Measurements from ENCODE around the gene POLR3H.
"Not testable (repeated sequence)": the region's sequence is repeated elsewhere in the genome, so short reads cannot be mapped to it uniquely, and the experiment has no call there.

Gene POLR3H

GRCh38 chr22:41565403-41566054 lies 21.3 kb upstream of the POLR3H start:
- DNase-seq (ENCODE audit: insufficient read length, low spot score) (no peak), FAIRE-seq (no peak)

DNA sequence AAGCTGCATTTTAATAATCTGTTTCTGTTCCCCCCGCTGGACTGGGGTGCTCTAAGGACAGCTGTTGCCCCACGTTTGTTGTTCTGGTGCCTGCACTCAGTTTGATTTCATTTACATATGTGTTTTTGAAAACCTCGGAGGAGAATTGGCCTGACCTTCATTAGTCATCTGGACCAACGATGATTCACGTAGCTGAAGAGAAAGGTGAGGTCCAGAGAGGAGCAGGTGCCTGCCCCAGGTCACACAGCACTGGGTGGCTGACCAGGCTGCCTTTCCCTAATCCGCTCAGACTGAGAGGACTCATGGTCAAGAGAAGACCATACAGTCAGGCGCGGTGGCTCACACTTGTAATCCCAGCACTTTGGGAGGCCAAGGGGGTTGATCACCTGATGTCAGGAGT lies 20.3 kb upstream of the POLR3H start:
- FAIRE-seq (no peak), DNase-seq (ENCODE audit: insufficient read length, low spot score) (no peak)

DNA sequence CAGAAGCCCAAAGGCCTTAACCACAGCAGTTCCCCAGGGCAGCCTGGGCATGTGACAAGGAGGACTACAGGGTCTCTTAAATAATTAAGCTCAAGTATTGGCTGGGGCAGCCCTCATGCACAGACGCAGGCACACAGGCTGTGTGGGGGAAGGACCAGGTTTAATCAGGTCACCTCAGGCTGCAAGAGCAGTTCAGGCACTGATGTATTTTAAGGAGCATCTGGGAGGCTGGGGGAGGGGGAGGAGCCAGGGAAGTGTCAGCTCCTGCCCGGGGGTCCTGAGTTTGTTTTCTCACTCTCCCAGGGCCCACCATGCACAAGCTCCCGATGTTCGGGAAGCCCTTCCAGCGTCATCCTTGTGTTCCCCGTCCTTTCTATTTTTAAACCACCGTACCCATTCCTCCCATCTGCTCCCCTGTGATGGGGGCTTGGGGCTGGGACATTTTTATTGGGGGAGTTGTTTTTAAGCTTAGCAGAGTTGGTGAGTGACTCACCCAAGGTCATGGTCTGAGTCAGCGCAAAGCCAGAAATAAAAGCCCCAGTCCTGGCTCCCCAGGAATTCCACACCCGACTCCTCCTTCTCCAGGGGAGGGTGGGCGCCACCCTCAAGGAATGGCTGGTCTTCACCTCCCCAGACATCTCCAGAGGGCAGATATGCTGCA lies 18.9 kb upstream of the POLR3H start:
- DNase-seq (ENCODE audit: insufficient read length, low spot score): no peak
- FAIRE-seq: no peak

- FAIRE-seq (no peak), DNase-seq (ENCODE audit: insufficient read length, low spot score) (no peak)
Observed at GRCh38 chr22:41562461-41562860, 18.2 kb upstream of the POLR3H start.

DNA sequence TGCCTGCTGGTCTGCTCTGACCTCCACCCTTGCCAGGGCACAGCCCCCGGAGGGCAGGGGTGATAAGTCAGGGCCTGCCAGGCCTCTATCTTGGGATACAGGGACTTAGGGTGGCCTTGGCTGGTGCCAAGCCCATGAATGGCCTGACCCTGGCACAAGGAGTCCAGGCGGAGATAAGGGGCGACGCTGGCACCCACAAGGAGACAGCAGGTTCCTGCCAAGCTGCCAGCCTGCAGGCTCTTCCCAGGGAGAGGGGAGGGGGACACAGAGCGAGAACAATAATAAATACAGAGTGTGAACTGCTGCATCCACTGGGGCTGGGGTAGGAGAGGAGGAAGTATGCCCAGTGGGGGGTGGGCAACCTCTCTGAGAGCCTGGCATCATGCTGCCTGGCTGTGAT lies 17.5 kb upstream of the POLR3H start:
- no peak for FAIRE-seq
- DNase-seq (ENCODE audit: insufficient read length, low spot score): no peak

DNA sequence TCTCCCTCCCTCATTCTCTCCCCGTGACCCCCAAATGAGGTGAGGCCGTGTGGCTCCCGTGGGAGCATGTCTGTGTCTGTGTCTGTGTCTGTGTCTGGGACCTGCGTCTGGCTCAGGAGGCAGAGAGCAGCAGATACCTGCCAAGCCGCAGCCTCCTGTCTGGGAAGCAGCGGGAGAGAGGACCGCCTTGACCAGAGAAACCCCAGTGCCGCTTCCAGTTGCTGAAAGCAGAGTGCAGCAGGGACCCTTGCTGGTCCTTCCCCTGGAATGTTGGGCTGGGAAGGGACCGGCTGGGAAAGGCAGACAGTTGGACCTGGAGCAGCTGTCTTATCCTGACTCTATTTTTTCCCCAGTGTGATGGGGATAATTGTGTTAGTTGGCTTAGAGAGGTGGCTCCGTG lies 17.1 kb upstream of the POLR3H start:
- DNase-seq (ENCODE audit: insufficient read length, low spot score) (no peak), FAIRE-seq (no peak)

GRCh38 chr22:41560095-41560471 lies 15.8 kb upstream of the POLR3H start:
- DNase-seq (ENCODE audit: insufficient read length, low spot score): no peak
- FAIRE-seq: no peak

DNA sequence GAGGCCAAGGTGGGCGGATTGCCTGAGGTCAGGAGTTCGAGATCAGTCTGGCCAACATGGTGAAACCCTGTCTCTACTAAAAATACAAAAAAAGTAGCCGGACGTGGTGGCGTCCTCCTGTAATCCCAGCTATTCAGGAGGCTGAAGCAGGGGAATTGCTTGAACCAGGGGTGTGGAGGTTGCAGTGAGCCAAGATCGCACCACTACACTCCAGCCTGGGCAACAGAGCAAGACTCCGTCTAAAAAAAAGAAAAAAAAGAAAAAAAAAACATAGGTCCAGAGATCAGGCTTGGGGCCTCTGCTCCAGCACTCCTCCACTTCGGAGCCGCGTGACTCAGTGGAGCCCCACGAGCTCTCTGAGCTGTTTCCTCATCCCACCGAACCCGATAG lies 14.0 kb upstream of the POLR3H start:
- FAIRE-seq: not testable (repeated sequence)

DNA sequence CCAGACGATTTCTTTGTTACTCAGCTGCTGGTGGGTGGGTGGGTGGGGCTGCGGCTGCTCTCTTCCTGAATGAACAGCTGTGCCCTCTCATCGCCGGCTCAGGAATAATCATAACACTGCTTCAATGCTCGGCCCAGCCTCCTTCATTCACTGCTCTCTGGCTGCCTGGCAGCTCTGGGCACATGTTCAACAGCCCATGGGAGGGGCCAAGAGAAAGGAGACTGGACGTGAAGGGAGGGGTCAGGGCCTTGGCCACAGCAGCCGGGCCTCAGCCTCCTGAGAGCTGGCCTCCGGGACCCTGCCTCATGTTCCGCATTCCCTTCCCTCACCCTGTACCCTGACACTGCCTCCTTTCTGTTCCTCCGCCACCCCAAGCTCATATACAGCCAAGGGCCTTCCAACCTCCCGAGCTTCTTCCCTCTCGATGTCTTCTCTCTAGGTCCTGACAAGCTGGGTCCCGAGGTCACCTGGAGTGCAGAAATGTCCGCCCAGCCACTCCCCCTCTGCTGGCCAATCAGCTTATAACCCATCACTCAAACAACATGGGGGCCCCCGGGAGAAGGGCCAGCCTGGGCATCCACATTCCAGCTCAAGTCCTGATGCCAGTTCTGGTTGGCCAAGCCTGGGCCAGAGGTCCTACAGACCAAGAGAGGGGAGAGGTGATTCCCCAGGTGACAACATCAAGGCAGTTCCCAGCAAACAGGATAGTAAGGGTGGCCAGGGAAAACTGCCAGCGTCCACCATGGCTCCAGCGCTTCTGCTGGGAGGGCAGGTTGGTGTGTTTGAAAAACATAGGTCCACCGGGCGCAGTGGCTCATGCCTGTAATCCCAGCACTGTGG lies 13.4 kb upstream of the POLR3H start:
- no peak for FAIRE-seq
- DNase-seq (ENCODE audit: insufficient read length, low spot score): no peak

More for the DNA sequence above, 14.0 kb upstream of the POLR3H start:
- DNase-seq (ENCODE audit: insufficient read length, low spot score): not testable (repeated sequence)

DNA sequence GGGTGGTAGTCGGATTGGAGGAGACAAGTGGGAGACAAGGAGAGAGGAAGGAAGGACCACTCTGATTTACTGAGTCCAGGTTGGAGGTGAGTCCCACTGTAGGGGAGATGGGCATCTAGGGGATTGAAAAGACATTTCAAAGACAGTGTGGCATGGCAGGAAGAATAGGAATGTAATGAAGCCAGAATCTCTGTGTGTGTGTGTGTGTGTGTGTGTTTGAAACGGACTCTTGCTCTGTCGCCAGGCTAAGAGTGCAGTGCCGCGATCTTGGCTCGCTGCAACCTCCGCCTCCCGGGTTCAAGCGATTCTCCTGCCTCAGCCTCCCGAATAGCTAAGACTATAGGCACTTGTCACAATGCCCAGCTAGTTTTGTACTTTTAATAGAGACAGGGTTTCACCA lies 12.3 kb upstream of the POLR3H start:
- FAIRE-seq (no peak), DNase-seq (ENCODE audit: insufficient read length, low spot score) (no peak)

DNA sequence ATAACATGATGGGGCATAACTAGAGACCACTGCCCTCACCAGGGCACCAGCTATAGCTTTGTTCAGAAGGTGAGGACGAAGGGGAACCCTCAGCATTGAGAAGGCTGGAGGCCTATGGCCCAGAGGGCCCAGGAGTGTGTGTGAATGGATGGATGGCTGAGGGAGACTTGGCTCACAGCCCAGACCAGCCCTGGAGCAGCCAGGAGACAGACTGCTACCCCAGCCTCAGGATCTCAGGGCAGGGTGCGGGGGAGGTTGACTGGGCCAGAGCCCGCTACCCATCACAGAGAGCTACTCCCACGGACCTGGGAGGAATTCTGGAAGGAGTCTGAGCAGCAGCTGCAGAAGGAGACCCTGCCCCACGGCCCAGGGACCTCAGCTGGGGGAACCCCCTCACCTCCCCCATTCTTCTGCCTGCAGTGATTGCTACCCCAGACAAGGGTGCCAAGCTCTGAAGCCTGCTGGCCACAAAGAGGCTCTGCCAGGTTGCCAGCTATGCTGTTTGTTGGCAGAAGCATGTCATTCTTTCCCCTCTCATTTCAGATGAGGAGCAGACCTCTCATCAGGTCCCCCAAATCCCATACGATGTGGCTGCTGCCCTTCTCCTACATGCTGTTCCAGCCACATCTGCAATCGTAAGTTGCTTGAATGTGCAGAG lies 11.2 kb upstream of the POLR3H start:
- FAIRE-seq: no peak
- DNase-seq (ENCODE audit: insufficient read length, low spot score): no peak

DNA sequence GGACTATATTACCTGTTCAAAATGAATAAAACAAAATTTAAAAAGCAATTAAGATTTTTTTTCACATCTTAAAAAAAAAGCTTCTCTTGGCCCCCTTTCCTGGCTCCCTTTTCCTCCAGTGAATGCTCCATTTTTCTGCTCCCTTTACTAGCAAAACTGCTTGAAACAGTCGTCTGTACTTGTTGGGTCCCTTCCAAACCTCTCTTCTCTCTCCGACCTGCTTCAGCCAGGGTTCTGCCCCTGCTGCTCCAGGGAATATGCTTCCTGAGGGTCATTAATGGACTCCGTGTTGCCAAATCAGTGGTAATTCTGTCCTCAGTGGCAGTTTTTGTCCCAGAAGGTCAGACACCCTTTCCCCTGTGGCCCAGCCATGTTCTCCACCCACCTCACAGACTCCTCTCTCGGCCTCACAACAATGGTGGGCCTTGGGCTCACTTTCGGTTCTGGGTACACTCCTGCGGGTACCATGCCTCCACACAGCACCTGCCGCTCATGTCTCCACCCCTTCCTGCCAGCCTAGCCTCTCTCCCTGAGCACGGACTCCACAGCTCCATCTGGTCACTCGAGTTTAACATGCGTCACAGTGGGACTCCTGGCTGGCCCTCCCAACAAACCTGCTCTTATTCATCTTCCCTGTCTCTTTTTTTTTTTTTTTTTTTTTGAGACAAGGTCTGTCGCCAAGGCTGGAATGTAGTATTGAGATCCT lies 7.8 kb upstream of the POLR3H start:
- FAIRE-seq: no peak
- DNase-seq (ENCODE audit: insufficient read length, low spot score): no peak

- no peak for DNase-seq (ENCODE audit: insufficient read length, low spot score)
- no peak for FAIRE-seq
Observed at GRCh38 chr22:41550952-41551491, 6.8 kb upstream of the POLR3H start.

DNA sequence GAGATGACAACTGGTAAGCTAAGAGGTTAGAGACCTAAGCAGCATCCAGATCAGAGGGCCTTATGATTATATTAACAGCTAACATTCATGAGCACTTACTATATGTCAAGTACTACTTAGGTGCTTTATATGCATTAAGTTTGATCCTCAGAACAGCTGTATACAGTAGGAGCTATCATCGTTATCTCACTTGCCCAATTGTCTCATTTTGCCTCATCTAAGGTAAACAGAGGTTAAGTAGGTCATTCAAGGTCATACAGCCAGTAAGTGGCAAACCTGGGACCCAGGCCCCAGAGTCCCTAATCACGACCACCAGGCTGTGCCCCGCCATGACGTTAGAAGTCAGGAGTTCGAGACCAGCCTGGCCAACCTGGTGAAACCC lies 4.6 kb upstream of the POLR3H start:
- DNase-seq (ENCODE audit: insufficient read length, low spot score) (no peak), FAIRE-seq (no peak)

GRCh38 chr22:41544671-41545476 lies 604 bp upstream of the POLR3H start:
- DNase-seq (ENCODE audit: insufficient read length, low spot score) (no peak), FAIRE-seq (peak; percentile 11)

DNA sequence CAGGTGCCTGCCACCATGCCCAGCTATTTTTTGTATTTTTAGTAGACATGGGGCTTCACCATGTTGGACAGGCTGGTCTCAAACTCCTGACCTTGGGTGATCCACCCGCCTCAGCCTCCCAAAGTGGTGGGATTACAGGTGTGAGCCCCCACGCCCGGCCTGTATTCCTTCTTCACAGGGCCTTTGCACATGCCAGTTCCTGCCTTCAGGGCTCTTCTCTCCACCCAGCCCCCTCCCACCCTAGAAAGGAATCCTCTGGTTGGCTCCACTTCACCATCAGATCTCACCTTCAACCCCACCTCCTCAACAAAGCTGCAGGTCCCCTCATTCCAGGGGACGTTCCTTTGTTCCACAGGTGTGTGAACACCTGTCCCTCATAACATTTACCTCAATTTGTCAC lies 2.0 kb downstream of the POLR3H start:
- FAIRE-seq (no peak), DNase-seq (ENCODE audit: insufficient read length, low spot score) (no peak)

- DNase-seq (ENCODE audit: insufficient read length, low spot score) (no peak), FAIRE-seq (no peak)
Observed at GRCh38 chr22:41541484-41541883, 2.8 kb downstream of the POLR3H start.

DNA sequence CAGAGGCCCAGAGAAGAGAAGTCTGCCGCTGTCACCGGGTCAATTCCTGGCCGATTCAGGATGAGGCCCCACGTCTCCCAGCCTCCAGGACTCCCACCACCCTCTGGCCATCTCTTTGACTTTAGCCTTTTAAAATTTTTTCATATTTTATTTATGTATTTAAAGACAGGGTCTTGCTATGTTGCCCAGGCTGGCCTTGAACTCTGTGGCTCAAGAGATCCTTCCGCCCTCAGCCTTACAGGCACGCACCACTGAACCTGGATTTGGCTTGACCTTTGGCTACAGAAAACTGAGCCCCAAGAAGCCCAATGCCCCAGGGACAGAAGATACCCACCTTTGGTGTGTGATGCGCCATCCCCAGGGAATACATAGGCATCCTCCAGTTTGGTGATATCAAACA lies 3.9 kb downstream of the POLR3H start:
- no peak for FAIRE-seq
- DNase-seq (ENCODE audit: insufficient read length, low spot score): no peak

- DNase-seq (ENCODE audit: insufficient read length, low spot score) (no peak), FAIRE-seq (no peak)
Observed at GRCh38 chr22:41540006-41540315, 4.3 kb downstream of the POLR3H start.
